Fibroblast of the aortic adventitia (primary cell): ENCODE measurements around the gene DRAXIN. TPM values are rescaled to one million over a fixed set of nuclear protein-coding genes. Genes with fewer than 3 reads are reported as not detected.

Experiments
- DNase-seq: peaks from one replicate; pipeline ENCODE4 v3.0.0-alpha.2; 2010; ENCODE audit warnings: low read depth
- H3K4me3 ChIP-seq: 2 replicates; pipeline ENCODE4 v1.5.1; 2011; ENCODE audit warnings: low read depth, mild to moderate bottlenecking, control low read depth, low read length, moderate library complexity
- total RNA-seq: library from RNA; depleted of rRNA; stranded (reverse); fragments of >200 nt; gene quantifications from 2 replicates; pipeline ENCODE4 v1.2.3, GENCODE V29; 2012; ENCODE audit warnings: low replicate concordance
- TF ChIP-seq, protein P1 (sequence below): IDR thresholded peaks from 2 replicates; pipeline ENCODE4 v1.5.1; 2011; ENCODE audit warnings: mild to moderate bottlenecking, low read length, control low read depth, inconsistent platforms; ENCODE audit not compliant: insufficient read depth

The DRAXIN gene
- total RNA-seq, 1 donor = 2.4 TPM

DNA sequence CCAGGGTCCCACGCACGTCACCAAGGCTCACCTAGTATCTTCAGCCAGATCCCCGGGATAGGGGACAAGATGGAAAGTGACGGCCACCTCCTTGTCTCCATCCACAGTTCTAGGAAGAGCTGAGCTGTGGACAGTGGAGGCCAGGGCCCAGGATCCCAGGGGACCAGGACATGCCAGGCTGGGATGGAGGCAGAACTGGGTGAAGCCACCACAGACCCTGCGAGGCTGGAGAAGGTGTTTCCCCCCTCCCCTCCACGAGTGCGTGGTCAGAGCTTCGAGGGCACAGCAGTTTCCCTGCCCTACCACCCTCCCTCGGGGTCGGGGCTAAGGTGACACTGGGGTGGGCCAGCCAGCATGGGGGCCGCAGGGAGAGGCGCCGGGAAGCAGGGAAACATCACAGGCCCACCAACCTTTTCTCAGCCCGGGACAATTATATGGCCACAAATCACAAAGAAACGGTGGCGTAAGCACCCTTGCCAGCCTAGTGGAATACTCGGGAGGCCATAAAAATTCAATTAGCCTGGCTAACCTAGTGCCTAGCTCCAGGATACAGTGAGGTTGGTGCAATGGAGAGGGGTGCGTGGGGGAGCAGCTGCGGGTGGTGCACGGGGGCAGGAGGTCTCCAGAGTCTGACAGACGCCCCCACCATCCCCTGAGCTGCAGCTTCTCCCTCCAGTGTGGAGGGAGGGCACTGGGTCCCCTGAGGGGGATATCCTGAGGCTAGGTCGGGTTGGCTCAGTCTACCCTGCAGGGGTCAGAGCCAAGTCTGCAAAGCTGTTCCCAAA is 13.4 kb downstream of the DRAXIN start:
- TF ChIP-seq, protein P1, sequence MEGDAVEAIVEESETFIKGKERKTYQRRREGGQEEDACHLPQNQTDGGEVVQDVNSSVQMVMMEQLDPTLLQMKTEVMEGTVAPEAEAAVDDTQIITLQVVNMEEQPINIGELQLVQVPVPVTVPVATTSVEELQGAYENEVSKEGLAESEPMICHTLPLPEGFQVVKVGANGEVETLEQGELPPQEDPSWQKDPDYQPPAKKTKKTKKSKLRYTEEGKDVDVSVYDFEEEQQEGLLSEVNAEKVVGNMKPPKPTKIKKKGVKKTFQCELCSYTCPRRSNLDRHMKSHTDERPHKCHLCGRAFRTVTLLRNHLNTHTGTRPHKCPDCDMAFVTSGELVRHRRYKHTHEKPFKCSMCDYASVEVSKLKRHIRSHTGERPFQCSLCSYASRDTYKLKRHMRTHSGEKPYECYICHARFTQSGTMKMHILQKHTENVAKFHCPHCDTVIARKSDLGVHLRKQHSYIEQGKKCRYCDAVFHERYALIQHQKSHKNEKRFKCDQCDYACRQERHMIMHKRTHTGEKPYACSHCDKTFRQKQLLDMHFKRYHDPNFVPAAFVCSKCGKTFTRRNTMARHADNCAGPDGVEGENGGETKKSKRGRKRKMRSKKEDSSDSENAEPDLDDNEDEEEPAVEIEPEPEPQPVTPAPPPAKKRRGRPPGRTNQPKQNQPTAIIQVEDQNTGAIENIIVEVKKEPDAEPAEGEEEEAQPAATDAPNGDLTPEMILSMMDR = no peak
- DNase-seq = no peak
- H3K4me3 ChIP-seq = no peak overlapping the region

DNA sequence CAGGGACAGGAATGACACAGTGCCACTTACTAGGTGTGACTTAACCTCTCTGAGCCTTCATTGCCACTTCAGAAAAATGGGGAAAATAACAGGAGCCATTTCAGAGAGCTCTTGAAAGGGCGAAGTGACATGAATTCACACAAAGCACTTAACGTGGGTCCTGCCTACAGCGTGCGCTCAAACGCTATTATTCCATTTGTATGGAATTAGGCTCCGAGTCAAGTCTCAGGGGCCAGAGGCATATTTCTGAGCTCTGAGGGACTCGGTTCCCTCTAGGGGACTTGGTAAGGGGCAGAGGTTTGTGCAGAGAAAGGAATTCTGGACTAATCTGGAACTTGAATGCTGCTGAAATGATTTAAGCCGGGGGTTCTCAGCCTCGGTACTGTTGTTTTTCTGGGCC is 14.1 kb downstream of the DRAXIN start:
- TF ChIP-seq, protein P1 = no peak
- H3K4me3 ChIP-seq = no peak overlapping the region
- DNase-seq = no peak

DNA sequence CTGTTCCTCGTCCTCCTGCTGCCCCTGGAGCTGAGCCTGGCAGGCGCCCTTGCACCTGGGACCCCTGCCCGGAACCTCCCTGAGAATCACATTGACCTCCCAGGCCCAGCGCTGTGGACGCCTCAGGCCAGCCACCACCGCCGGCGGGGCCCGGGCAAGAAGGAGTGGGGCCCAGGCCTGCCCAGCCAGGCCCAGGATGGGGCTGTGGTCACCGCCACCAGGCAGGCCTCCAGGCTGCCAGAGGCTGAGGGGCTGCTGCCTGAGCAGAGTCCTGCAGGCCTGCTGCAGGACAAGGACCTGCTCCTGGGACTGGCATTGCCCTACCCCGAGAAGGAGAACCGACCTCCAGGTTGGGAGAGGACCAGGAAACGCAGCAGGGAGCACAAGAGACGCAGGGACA is 14.8 kb downstream of the DRAXIN start:
- no peak for DNase-seq
- H3K4me3 ChIP-seq = no peak overlapping the region
- TF ChIP-seq, protein P1 = no peak

DNA sequence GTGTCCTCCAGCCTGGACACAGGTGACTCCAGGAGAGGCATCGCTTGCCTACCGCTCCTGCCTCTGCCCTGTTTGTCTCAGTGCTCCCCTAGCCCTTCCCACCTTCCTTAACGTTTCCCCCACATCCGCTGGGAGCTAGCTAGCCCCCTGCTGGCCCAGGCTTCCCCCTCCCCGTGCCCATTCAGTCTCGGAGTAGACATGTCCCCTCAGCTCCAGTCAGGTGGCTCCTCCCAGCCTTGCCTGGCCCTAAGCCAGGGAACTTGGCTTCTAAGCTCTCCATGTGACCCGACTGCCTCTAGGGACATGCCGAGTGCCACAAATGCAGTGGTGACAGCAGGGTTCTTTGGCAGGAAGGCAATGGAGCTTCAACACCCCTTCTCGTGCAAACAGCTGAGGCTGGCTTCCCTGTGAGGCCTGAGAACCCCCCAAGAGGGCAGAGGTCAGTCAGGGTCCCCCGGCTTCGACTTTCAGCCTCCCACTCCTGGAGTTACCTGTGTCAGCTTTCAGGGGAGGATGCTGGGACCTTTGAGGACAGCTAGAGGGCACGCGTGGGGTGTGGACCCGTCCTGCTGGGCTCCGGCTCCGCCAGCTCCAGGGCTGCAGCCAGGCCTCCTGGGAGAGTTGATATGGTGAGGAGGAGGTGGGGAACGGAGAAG is 16.2 kb downstream of the DRAXIN start:
- DNase-seq = no peak
- H3K4me3 ChIP-seq = no peak overlapping the region
- TF ChIP-seq, protein P1 = no peak

DNA sequence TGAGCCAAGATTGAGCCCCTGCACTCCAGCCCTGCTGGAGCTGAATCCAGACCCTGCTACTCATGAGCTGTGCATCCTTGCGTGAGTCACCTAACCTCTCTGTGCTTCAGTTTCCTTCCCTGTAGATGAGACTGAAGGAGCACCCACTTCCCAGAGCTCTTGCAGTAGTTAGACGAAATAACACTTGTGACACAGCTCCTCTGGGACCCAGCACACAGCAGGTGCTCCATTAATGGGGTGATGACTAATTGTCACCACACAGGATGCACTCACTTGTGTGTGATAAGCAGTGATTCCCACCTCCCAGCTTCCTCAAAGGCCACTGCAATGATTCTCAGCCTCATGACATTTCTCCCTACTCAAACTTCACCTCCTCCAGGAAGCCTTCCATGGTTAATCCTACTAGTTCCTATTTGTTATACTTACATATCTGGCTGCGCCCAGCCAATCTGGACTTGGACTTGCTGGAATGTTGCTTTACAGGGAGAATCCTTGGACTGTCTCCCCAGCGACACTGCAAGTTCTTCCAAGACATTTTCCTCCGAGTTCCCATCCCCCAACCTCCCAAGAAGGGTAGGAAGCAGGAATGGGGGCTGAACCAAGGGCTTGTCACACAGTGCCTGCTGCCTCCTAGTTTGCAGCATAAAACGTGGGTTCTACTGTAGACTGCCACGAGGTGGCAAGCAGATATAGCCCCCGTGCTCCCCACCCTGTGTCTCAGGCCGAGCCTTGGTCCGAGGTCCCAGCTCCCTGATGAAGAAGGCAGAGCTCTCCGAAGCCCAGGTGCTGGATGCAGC is 17.2 kb downstream of the DRAXIN start:
- no peak for DNase-seq
- TF ChIP-seq, protein P1 = no peak
- no peak overlapping the region for H3K4me3 ChIP-seq

DNA sequence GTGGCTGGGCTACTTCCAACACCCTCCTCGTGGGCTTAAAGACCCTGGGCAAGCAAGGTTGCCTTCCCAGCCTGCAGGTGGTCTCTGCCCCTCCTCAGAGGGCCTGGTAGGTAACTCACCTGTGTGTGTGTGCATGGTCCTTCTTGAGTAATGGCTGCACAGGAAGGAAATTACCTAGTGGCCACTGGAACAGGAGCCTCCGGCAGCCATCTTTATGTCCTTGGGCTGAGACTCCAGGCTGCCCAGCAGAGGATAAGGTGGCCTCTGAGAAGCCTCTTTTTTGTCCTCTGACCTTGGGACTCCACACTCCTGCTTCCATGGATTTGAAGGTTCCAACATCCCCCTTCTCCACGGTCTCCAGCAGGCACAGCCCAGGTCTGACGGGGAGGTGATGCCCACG is 20.0 kb downstream of the DRAXIN start:
- TF ChIP-seq, protein P1 = no peak
- H3K4me3 ChIP-seq = no peak overlapping the region
- no peak for DNase-seq
